HK-2 (cell line): ENCODE results near the gene FOXG1.

Experiments used
- DNase-seq: peaks from one replicate; pipeline ENCODE4 v3.0.0-alpha.2; 2018; ENCODE audit not compliant: unreplicated experiment

Gene FOXG1

DNA sequence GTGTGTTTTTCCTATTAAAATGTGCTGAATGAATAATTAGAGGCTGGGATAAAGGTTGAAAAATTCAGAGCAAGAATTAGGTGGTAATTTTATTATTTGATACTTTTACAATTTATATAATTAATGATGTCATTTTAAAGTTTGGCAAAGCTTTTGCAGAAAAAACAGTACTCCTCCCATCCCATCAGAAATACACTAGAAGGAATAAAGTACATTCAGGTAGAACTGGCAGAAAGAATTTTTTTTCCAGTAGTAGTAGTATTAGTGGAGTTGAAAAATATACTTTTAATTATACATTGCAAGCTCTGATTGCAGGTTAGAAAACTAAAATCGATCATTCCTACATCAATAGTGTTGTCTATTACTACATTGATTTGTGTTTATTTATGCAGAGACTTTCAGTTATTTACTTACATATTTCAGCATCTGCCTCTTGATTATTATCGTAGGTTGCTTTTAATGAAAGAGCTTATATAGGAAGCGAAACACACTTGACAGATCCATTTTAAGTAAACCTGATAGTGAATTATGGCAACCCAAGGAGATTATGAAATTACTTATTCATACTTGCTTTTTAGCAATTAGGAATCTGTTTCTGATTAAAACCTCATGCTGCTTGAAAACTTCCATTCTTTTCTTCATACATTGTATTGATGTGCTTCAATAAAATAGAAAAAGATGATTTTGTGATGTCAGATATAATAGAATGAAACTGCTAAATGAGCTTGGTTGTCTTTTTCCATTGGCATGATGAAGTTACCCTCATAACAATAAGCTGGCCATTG, 10.1 kb downstream of the FOXG1 start:
- no peak for DNase-seq

DNA sequence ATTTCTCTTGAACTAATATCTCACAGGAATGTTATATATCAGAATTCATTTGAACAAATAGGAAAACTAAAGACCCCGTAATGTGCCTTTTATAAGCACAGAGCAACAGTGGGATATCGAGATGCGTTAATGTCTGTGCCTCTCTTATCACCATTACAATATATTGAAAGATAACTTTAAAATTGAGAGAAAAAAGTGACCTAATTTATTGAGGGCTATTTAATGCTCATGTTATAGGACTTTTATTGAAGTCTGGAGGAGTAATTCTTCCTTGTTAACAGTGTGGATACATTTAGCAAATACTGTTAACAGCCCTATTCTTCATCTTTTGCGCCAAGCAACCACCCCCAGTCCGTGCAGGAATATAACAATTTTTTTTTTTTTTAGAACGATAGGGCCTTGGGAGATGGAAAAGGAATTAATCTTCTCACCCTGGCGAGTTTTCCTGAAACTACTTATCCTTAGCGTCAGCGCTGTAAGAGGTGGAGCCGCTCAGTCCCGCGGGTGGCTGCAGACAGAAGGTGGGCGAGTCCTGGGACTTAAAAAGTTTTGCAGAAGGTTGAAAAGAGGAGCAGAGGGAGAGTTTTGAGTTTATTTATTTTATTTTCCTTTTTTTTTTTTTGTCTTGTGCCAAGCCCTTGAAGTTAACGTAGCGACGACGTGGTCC, 11.0 kb downstream of the FOXG1 start:
- no peak for DNase-seq

DNA sequence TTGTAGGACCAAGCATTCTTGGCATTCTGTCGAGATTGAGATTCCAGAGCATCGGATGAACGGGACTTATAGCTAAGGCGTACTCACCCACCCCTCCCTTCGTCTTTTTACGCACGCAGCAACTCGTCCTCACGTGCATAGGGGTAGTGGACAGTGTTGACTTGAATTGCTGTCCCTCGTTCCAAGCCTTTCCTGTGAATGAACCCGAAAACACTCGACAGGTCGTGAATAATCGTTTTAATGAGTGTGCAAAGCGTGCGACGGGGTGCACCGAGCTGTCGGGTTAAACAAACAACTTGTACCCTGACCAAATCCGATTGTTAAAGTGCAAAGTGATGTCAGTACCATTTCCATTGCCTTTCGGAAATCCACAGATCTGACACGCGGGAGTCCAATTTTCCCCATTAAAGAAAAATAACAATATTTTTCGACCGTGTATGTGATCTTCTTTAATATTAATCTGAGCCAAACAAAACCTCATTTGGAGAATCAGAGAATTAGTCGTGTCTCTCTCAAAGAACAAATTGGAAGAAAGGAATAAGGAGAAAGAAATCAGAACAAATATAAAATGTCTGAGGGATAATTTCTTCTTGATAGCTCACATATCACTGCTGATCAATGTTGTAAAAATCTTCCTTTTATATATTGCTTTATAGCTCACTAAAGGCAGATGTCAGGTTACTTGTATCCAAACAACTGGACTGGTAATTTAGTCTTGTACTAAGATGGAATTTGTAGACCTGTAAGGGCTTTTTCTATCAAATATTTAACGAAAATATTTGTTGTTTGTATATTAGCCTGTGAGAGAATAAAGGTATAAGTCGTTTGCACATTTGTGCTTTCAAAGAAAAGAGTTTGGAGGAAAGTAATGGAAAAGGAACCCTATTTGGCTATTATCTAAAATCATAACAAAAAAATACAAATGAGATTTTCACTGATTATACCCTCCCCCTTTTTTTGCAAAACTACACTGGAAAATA, 11.8 kb downstream of the FOXG1 start:
- no peak for DNase-seq

DNA sequence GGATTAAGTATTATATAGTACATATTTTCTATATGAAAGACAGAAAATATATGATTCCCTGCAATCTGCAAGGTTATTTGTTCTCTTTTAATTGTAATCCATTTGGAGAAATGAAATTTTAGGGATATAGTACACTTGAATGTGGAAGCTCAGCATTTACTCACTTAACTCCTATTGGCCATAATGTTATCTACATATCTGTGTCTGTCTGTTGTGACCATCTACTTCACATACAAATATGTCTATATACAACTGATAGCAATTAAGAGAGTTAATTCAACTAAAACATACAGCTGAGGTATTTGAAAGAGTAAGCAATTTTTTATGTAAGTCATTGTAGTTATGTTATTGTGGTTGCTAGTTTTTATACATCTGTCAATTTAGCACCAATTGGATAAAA, 12.9 kb downstream of the FOXG1 start:
- no peak for DNase-seq

DNA sequence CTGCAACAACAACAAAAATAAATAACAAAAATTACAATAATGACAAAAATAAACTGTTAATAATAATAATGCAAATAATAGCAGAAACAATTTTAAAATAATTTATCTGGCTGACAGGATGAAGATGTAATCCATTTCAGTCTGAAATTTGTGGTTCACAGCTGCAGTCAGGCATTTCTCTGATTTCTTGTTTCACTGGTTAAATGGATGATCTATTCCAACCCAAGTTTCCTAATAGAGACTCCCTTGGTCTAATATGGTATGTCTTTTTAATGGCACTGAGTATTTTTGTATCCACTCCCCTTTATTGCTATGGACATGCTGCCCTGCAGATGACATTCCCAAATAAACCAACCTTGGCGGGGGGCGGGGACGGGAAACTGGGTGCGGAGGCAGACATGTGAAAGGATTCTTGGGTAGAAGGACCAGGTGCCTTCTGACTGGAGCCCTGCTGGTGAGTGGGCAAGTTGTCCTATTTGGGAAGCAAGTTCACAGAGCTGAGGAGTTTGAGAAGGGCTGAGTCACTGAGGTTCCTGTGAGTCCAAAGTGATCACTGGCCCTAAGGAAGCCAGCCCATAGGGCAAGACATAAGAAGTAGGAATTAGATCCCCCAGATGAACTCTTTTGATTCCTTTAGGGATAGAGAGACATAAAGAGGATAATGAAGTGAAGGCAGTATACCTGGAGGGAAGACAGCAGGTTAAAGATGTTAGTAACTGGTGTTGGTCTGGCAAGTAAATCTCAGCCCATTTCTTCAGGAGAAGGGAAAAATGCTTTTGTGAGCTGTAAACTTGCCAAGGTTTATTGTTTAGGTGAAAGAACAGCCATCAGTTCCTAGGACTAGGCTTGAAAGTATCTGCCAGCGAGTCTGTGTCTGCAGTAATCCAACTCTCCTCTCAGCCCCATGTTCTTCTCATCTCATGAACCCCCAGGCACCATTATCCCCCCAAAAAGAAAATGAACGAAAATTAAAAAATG, 14.5 kb downstream of the FOXG1 start:
- no peak for DNase-seq

DNA sequence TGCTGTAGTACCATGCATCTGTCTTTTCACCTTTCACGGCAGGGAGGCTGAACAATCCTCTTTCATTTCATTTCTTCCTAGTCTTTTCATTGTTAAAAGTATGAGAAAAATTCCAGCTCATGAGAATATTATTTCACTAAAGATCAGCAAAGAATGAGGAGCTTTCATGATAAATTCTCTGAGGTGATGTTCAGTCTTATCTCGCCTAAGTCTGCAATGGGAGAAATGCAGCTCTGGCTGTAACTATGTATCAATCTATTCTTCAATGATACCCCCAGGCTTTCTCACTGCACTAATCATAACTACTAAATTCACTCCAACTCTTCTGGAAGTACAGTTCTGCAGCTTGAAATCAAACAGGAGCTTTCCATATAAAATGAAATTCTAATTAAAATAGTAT, 15.7 kb downstream of the FOXG1 start:
- DNase-seq, result no peak

DNA sequence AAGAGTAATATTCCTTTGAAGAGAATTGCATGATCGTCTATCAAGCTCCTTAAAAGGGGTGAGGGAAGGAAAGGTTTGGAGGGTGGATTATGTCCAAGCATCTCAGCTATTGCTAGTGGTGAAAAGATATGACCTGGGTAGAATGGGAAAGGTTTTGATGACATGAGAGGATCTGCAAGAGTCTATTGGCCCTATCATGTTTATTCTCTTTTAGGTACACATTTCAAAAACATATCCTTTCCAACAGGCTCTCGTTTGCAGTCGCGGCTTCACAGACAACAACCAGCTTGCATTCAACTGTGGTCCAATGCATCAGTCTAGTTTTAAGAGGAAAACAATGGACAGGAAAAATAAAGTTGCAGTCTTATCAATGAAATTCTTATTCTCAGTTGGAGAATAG, 17.1 kb downstream of the FOXG1 start:
- no peak for DNase-seq

DNA sequence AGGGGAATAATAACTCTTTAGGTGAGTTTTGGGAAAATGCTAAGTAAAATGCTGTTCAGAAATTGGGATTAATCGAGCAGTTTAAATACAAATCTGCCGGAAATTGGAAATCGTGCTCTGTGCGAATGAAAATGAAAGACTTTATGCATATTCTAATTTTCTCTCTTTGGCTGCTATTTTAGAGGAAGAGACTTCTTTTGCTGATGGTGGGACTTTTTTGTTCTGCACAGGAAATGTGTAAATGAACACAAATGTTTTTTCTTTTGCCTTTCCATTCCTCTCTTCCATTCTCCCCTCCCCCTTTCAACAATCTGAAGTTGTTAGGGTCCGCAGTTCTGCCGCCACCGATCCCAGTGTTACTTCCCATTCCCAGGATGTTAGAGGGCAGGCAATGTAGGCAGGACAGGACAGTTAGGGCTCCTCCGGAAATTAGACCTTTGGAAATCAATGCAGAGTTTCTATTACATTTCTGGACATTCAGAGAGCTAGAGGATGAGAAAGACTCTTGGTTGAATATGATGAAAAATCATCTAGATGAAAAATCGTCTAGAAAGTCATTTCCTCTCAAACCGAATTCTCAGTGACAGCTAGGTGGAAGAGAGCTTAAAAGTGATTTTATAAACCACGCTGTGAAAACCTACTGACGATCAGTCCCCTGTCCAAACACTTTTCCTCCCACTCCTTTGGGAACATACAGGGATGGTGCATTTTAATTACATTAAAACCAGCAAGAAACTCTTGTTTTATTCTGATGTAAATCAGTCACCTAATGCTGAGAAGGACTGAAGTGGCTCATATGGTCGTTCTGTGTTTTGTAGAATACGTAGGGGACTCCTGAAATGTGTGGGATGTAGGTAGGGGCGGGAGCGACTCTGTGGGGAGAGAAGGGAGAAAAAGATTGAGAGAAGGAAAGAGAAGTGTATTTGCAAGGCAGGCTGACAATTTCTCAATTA, 17.8 kb downstream of the FOXG1 start:
- DNase-seq, result no peak

DNA sequence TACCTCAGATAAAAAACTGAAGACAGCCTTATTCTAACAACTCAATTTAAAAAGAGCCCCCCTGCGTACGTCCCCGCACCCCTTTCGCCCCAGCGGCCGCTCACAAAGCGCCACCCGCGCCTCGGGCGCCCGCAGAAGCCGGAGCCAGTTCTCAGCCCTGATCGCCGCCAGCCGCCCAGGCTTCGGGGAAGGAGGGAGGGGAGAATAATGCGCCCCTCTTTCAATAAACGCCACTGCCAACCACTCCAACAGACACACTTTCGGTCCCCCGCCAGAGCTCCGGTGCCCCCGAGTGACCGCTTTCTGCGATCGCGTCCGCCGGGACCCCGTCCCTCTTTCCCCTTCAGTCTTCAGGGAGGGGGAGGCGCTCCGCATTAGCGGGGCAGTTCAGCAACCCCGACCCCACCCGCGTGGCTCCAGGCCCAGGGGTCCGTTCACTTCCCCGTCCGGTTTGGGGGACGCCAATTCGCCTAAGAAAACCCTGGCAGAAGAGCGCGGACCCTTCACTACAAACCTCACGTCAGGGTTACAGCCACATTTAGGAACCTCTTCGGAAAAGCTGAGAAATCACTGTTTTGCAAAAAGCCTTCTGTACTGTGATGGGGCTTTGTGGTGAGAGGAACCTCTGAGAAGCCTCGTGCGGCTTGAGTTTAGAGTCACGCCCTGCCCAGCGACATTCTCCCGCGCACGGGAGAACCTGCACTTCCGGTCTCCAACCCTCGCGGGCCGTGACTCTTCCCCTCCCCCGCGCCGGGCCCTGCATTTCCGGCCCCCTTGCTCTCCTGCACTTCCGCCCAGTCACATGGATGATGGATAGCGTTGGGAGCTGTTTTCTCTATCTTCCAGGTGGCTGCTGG, 18.7 kb downstream of the FOXG1 start:
- peak; percentile 91 for DNase-seq

DNA sequence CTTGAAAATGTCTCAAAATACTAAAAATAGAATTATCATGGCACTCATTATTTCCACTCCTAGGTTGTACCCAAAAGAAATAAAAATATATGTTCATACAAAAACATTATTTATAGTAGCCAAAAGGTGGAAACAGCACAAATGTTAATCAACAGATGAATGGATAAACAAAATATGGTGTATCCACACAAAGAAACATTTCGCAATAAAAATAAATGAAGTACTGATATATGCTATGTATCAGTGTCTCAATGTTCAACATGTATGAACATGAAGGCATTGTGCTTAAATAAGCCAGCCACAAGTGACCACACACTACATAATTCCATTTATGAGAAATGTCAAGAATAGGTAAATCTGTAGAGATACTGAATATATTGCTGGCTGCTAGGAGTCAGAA, 40.9 kb downstream of the FOXG1 start:
- DNase-seq, result no peak

DNA sequence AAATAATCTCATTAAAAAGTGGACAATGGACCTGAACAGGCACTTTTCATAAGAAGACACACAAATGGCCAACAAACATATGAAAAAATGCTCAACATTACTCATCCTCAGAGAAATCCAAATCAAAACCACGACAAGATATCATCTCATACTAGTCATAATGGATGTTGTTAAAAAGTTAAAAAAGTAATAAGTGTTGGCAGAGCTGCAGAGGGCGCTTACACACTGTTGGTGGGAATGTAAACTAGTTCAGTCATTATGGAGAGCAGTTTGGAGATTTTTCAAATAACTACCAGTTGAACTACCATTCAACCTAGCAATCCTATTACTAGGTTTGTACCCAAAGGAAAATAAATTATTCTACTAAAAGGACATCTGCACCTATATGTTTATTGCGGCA, 47.2 kb downstream of the FOXG1 start:
- no peak for DNase-seq
